ENCODE measurements around the gene ABHD16A. TPM values are rescaled to one million over a fixed set of nuclear protein-coding genes. Genes with fewer than 3 reads are reported as not detected.

The ABHD16A gene
- total and polyA plus RNA-seq, 4 donors, result 26.6 to 59.4 (median 34.9) TPM

DNA sequence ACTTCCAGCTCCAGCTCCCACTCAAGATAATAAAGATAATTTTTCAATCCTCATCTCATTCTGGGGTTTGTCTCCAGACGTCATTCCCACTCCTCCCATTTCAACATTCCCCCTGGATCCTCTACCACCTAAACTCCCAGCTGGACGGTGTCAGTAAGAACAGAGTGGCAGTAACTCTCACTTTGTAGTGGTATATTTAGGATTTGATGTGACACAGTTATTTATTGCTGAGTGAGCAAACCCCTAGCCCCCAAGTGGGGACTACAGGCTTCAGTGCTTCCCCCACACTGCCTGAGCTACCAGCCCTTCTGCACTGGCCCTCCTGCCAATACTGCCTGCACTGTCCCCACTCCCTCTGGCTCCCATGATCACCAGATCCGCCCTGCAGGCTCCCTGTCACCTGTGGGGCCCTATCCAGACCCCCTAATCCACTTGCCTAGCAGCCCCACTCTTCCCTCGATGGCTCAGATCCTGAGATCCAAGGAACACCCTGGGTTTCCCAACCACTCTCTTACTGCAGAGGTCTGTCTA is 44.9 kb downstream of the ABHD16A start:
- no peak overlapping the region for H3K4me3 ChIP-seq (ENCODE audit: low read depth in 1 of 3, low read length in 3 of 3)
- H3K4me1 ChIP-seq (ENCODE audit: control insufficient read depth in 4 of 4, insufficient read depth in 4 of 4, low read length in 3 of 4), result peaks cover 16 to 84% (median 68%) of the 10 kb centered on the region in 4 donors
- H3K27me3 ChIP-seq (ENCODE audit: control insufficient read depth in 4 of 4, insufficient read depth in 4 of 4, low read length in 3 of 4), result no peaks in the 10 kb centered on the region
- no peak overlapping the region for H3K9ac ChIP-seq (ENCODE audit: low read depth in 1 of 2, low read length in 2 of 2)
- H3K27ac ChIP-seq (ENCODE audit: low read depth in 1 of 2, low read length in 2 of 2), result no peak overlapping the region
- 84% methylated on average over 4 of the region's 4 CpGs for WGBS
- H3K9me3 ChIP-seq (ENCODE audit: control insufficient read depth in 4 of 4, low read length in 3 of 4), result no peaks in the 10 kb centered on the region
- no peak for DNase-seq (ENCODE audit: low spot score)
- no peak for TF ChIP-seq JUND (IDR thresholded peaks at IDR 0.05)
- TF ChIP-seq GABPA (IDR thresholded peaks at IDR 0.05 in 1 of 2, conservative IDR thresholded peaks at IDR 0.05 in 1 of 2), result no peak
- TF ChIP-seq, protein P1, sequence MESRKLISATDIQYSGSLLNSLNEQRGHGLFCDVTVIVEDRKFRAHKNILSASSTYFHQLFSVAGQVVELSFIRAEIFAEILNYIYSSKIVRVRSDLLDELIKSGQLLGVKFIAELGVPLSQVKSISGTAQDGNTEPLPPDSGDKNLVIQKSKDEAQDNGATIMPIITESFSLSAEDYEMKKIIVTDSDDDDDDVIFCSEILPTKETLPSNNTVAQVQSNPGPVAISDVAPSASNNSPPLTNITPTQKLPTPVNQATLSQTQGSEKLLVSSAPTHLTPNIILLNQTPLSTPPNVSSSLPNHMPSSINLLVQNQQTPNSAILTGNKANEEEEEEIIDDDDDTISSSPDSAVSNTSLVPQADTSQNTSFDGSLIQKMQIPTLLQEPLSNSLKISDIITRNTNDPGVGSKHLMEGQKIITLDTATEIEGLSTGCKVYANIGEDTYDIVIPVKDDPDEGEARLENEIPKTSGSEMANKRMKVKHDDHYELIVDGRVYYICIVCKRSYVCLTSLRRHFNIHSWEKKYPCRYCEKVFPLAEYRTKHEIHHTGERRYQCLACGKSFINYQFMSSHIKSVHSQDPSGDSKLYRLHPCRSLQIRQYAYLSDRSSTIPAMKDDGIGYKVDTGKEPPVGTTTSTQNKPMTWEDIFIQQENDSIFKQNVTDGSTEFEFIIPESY (IDR thresholded peaks at IDR 0.05), result no peak
- TF ChIP-seq RXRA (IDR thresholded peaks at IDR 0.05), result no peak
- TF ChIP-seq, protein P2, sequence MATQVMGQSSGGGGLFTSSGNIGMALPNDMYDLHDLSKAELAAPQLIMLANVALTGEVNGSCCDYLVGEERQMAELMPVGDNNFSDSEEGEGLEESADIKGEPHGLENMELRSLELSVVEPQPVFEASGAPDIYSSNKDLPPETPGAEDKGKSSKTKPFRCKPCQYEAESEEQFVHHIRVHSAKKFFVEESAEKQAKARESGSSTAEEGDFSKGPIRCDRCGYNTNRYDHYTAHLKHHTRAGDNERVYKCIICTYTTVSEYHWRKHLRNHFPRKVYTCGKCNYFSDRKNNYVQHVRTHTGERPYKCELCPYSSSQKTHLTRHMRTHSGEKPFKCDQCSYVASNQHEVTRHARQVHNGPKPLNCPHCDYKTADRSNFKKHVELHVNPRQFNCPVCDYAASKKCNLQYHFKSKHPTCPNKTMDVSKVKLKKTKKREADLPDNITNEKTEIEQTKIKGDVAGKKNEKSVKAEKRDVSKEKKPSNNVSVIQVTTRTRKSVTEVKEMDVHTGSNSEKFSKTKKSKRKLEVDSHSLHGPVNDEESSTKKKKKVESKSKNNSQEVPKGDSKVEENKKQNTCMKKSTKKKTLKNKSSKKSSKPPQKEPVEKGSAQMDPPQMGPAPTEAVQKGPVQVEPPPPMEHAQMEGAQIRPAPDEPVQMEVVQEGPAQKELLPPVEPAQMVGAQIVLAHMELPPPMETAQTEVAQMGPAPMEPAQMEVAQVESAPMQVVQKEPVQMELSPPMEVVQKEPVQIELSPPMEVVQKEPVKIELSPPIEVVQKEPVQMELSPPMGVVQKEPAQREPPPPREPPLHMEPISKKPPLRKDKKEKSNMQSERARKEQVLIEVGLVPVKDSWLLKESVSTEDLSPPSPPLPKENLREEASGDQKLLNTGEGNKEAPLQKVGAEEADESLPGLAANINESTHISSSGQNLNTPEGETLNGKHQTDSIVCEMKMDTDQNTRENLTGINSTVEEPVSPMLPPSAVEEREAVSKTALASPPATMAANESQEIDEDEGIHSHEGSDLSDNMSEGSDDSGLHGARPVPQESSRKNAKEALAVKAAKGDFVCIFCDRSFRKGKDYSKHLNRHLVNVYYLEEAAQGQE (IDR thresholded peaks at IDR 0.05), result no peak
- TF ChIP-seq TAF1 (conservative IDR thresholded peaks at IDR 0.05), result no peak
- TF ChIP-seq NR2F2 (IDR thresholded peaks at IDR 0.05), result no peak
- no peak for TF ChIP-seq HNF4A (conservative IDR thresholded peaks at IDR 0.05)
- no peak for TF ChIP-seq HNF4G (IDR thresholded peaks at IDR 0.05)
- TF ChIP-seq FOXA1 (IDR thresholded peaks at IDR 0.05), result no peak
- TF ChIP-seq RAD21 (IDR thresholded peaks at IDR 0.05), result no peak
- TF ChIP-seq EGR1 (IDR thresholded peaks at IDR 0.05; ENCODE audit: low read depth in 2 of 2), result no peak
- no peak for TF ChIP-seq FOXA2 (IDR thresholded peaks at IDR 0.05)
- no peak for TF ChIP-seq SP1 (IDR thresholded peaks at IDR 0.05)
- peaks cover 0 to 7% (median 6%) of the 10 kb centered on the region in 4 donors for H3K36me3 ChIP-seq (ENCODE audit: control insufficient read depth in 4 of 4, insufficient read depth in 3 of 4, low read depth in 1 of 4, low read length in 3 of 4)

DNA sequence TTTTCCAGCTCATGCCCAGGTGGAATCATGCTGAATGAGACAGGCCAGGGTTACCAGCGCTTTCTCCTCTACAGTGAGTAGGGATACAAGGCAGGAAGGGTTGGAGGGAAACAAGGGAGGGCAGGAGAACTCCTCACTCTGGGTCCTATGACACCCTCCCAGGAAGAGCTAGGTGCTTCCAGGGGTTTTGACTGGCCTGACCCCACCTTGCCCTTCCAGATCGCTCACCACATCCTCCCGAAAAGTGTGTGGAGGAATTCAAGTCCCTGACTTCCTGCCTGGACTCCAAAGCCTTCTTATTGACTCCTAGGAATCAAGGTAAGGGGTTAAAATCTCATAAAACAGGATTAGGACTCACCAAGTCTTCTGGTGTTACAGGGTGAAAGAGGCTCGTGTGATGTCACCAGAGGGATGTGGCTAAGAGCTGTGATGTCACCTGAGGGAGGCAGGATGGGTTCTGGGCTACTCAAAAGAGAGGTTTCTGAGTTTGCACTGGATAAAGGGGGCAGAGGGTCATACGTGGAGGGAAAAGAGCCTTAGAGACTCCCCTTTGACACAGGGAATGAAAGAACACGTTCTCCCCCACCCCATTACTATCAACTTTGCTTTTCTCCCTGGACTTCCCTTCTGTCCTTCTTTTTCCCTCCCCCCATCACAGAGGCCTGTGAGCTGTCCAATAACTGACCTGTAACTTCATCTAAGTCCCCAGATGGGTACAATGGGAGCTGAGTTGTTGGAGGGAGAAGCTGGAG is 45.5 kb downstream of the ABHD16A start:
- peaks cover 16 to 84% (median 64%) of the 10 kb centered on the region in 4 donors for H3K4me1 ChIP-seq (ENCODE audit: control insufficient read depth in 4 of 4, insufficient read depth in 4 of 4, low read length in 3 of 4)

More for the DNA sequence above, 45.5 kb downstream of the ABHD16A start:
- TF ChIP-seq SP1 (IDR thresholded peaks at IDR 0.05) (no peak), JUND (IDR thresholded peaks at IDR 0.05) (no peak), FOXA2 (IDR thresholded peaks at IDR 0.05) (no peak), MAX (IDR thresholded peaks at IDR 0.05) (no peak), HNF4A (conservative IDR thresholded peaks at IDR 0.05) (no peak), ATF3 (IDR thresholded peaks at IDR 0.05) (no peak), FOXA1 (IDR thresholded peaks at IDR 0.05) (no peak), NR2F2 (IDR thresholded peaks at IDR 0.05) (no peak), YY1 (IDR thresholded peaks at IDR 0.05) (no peak), HNF4G (IDR thresholded peaks at IDR 0.05) (no peak), RXRA (IDR thresholded peaks at IDR 0.05) (no peak), CTCF (IDR thresholded peaks at IDR 0.05; ENCODE audit: low read depth, low read length, missing input control) (no peak), RAD21 (IDR thresholded peaks at IDR 0.05) (no peak)
- TF ChIP-seq, protein P2 (IDR thresholded peaks at IDR 0.05), result no peak
- peaks cover 0 to 7% (median 5%) of the 10 kb centered on the region in 4 donors for H3K36me3 ChIP-seq (ENCODE audit: control insufficient read depth in 4 of 4, insufficient read depth in 3 of 4, low read depth in 1 of 4, low read length in 3 of 4)
- no peaks in the 10 kb centered on the region for H3K9me3 ChIP-seq (ENCODE audit: control insufficient read depth in 4 of 4, low read length in 3 of 4)
- no peak overlapping the region for H3K9ac ChIP-seq (ENCODE audit: low read depth in 1 of 2, low read length in 2 of 2)
- no peaks in the 10 kb centered on the region for H3K27me3 ChIP-seq (ENCODE audit: control insufficient read depth in 4 of 4, insufficient read depth in 4 of 4, low read length in 3 of 4)
- DNase-seq (ENCODE audit: low spot score), result no peak
- H3K4me3 ChIP-seq (ENCODE audit: low read depth in 1 of 3, low read length in 3 of 3), result no peak overlapping the region
- peak overlapping the region in 1 of 2 donors; percentile 45 for H3K27ac ChIP-seq (ENCODE audit: low read depth in 1 of 2, low read length in 2 of 2)
- WGBS, result 74% methylated on average over 6 of the region's 6 CpGs

Data from liver (tissue), 9 donors.